IMR-90 (cell line): ENCODE results near the gene RFTN1. TPM values are rescaled to one million over a fixed set of nuclear protein-coding genes. Genes with fewer than 3 reads are reported as not detected.

ENCODE experiments used
- ATAC-seq: fragments of 200-7000 bp; cut with Tn5 transposase; 2 replicates; pipeline ENCODE4 v1.9.1; 2020; ENCODE audit warnings: low read depth, mild to moderate bottlenecking, moderate library complexity
- BruUV-seq: library from RNA; stranded (reverse); fragments of 400-500 nt; replicated peaks from 2 replicates; lab custom pipeline; 2021; lab: Mats Ljungman, UMichigan
- CTCF ChIA-PET: fragments of 300-600 bp; formaldehyde crosslinking; extraction: SDS; loops from one replicate; lab custom pipeline; 2021; ENCODE audit warnings: antibody characterized with exemption; lab: Yijun Ruan, JAX
- POLR2A ChIA-PET: fragments of 300-600 bp; sonication (Branson Sonifier 250); formaldehyde crosslinking; loops from one replicate; lab custom pipeline; 2022; ENCODE audit warnings: antibody characterized with exemption; ENCODE audit not compliant: unreplicated experiment; lab: Charles Lee
- DNase-seq: peaks from one replicate; pipeline ENCODE4 v3.0.0; 2013
- H2AFZ ChIP-seq: replicated peaks from 2 replicates; pipeline ENCODE3; 2013; ENCODE audit warnings: low read length, mild to moderate bottlenecking; ENCODE audit not compliant: poor library complexity
- H2AK5ac ChIP-seq: 2 replicates; pipeline ENCODE4 v1.6.1; 2013; ENCODE audit warnings: low read depth, low read length, inconsistent platforms
- H2AK9ac ChIP-seq: replicated peaks from 2 replicates; pipeline ENCODE3; 2013; ENCODE audit warnings: mild to moderate bottlenecking, low read depth, low read length, moderate library complexity; ENCODE audit not compliant: poor library complexity
- H2BK120ac ChIP-seq: 2 replicates; pipeline ENCODE4 v1.6.1; 2013; ENCODE audit warnings: low read depth, low read length, inconsistent platforms
- H2BK15ac ChIP-seq: 3 replicates; pipeline ENCODE4 v1.6.1; 2013; ENCODE audit warnings: low read depth, low read length, inconsistent platforms
- H2BK20ac ChIP-seq: 2 replicates; pipeline ENCODE4 v1.6.1; 2013; ENCODE audit warnings: low read depth, mild to moderate bottlenecking, inconsistent platforms, low read length, moderate library complexity
- H2BK5ac ChIP-seq: 2 replicates; pipeline ENCODE4 v1.6.1; 2013; ENCODE audit warnings: mild to moderate bottlenecking, low read depth, low read length, inconsistent platforms; ENCODE audit not compliant: poor library complexity, severe bottlenecking
- H3K14ac ChIP-seq: replicated peaks from 2 replicates; pipeline ENCODE4 v1.6.1; 2013; ENCODE audit warnings: low read depth, low read length, inconsistent platforms
- H3K18ac ChIP-seq: 2 replicates; pipeline ENCODE4 v1.6.1; 2013; ENCODE audit warnings: low read depth, low read length, control low read depth
- H3K23ac ChIP-seq: 2 replicates; pipeline ENCODE4 v1.6.1; 2013; ENCODE audit warnings: low read depth, low read length, inconsistent platforms
- H3K27ac ChIP-seq: 2 replicates; pipeline ENCODE4 v1.5.1; 2013; ENCODE audit warnings: mild to moderate bottlenecking, control low read depth, low read length; ENCODE audit not compliant: insufficient read depth
- H3K27me3 ChIP-seq: 2 replicates; pipeline ENCODE4 v1.6.1; 2013; ENCODE audit warnings: low read length; ENCODE audit not compliant: control insufficient read depth, insufficient read depth
- H3K36me3 ChIP-seq: 2 replicates; pipeline ENCODE4 v1.6.1; 2013; ENCODE audit warnings: low read length, mixed read lengths; ENCODE audit not compliant: control insufficient read depth, insufficient read depth
- H3K4ac ChIP-seq: 2 replicates; pipeline ENCODE4 v1.6.1; 2013; ENCODE audit warnings: low read depth, low read length, inconsistent platforms
- H3K4me1 ChIP-seq: 2 replicates; pipeline ENCODE4 v1.6.1; 2013; ENCODE audit warnings: low read length, mixed read lengths; ENCODE audit not compliant: control insufficient read depth, insufficient read depth
- H3K4me2 ChIP-seq: 2 replicates; pipeline ENCODE4 v1.6.1; 2013; ENCODE audit warnings: low read depth, mild to moderate bottlenecking, control low read depth, low read length, moderate library complexity
- H3K4me3 ChIP-seq: 2 replicates; pipeline ENCODE4 v1.5.1; 2013; ENCODE audit warnings: low read depth, mild to moderate bottlenecking, control low read depth, low read length, moderate library complexity; ENCODE audit not compliant: insufficient read depth
- H3K56ac ChIP-seq: 2 replicates; pipeline ENCODE4 v1.6.1; 2013; ENCODE audit warnings: low read length, inconsistent platforms; ENCODE audit not compliant: insufficient read depth; ENCODE audit errors: extremely low read depth
- H3K79me1 ChIP-seq, 2 experiments: 2 replicates each; pipeline ENCODE4 v1.6.1; 2013; ENCODE audit warnings: low read length in 2 of 2, inconsistent platforms in 1 of 2, low read depth in 1 of 2
- H3K9ac ChIP-seq: 2 replicates; pipeline ENCODE4 v1.6.1; 2013; ENCODE audit warnings: low read depth, low read length, control low read depth
- H3K9me1 ChIP-seq: 2 replicates; pipeline ENCODE4 v1.6.1; 2013; ENCODE audit warnings: low read length, inconsistent platforms; ENCODE audit not compliant: insufficient read depth
- H3K9me3 ChIP-seq: 2 replicates; pipeline ENCODE4 v1.6.1; 2013; ENCODE audit warnings: low read length; ENCODE audit not compliant: control insufficient read depth, insufficient read depth
- H4K20me1 ChIP-seq: 2 replicates; pipeline ENCODE4 v1.6.1; 2013; ENCODE audit warnings: low read length, inconsistent platforms; ENCODE audit not compliant: insufficient read depth
- H4K5ac ChIP-seq: 2 replicates; pipeline ENCODE4 v1.6.1; 2013; ENCODE audit warnings: mild to moderate bottlenecking, low read depth, low read length, control low read depth
- H4K8ac ChIP-seq, 2 experiments: 2 replicates each; pipeline ENCODE4 v1.6.1; 2013; ENCODE audit warnings: low read depth in 2 of 2, low read length in 2 of 2, control low read depth in 1 of 2, inconsistent platforms in 1 of 2
- H4K91ac ChIP-seq: 2 replicates; pipeline ENCODE4 v1.6.1; 2013; ENCODE audit warnings: low read depth, low read length, inconsistent platforms; ENCODE audit not compliant: insufficient read depth
- BHLHE40 ChIP-seq: fragments of 150-350 bp; IDR thresholded peaks from 2 replicates; pipeline ENCODE4 v1.6.1; 2016; ENCODE audit warnings: mild to moderate bottlenecking, low read depth, low read length
- CEBPB ChIP-seq: IDR thresholded peaks from 2 replicates; pipeline ENCODE4 v1.6.1; 2012; ENCODE audit warnings: low read depth, low read length, improper control_type of control experiment
- CHD1 ChIP-seq: IDR thresholded peaks from 2 replicates; pipeline ENCODE4 v1.6.1; 2012; ENCODE audit warnings: low read depth, low read length, improper control_type of control experiment
- CTCF ChIP-seq: conservative IDR thresholded peaks from 2 replicates; pipeline ENCODE4 v1.5.1; 2012; ENCODE audit warnings: mild to moderate bottlenecking, low read depth, low read length, improper control_type of control experiment
- ELK1 ChIP-seq: fragments of 150-350 bp; IDR thresholded peaks from 2 replicates; pipeline ENCODE4 v1.6.1; 2016; ENCODE audit warnings: low read depth, mild to moderate bottlenecking, low read length, moderate library complexity, borderline replicate concordance
- FOS ChIP-seq: fragments of 150-350 bp; IDR thresholded peaks from 2 replicates; pipeline ENCODE4 v1.6.1; 2016; ENCODE audit warnings: low read depth, low read length
- MAFK ChIP-seq: IDR thresholded peaks from 2 replicates; pipeline ENCODE4 v1.6.1; 2012; ENCODE audit warnings: low read depth, low read length, improper control_type of control experiment
- MAZ ChIP-seq: IDR thresholded peaks from 2 replicates; pipeline ENCODE4 v1.6.1; 2012; ENCODE audit warnings: low read depth, mild to moderate bottlenecking, low read length, improper control_type of control experiment, moderate library complexity, borderline replicate concordance
- MXI1 ChIP-seq: IDR thresholded peaks from 2 replicates; pipeline ENCODE4 v1.6.1; 2012; ENCODE audit warnings: low read depth, mild to moderate bottlenecking, low read length, moderate library complexity, borderline replicate concordance
- NFE2L2 ChIP-seq: fragments of 150-350 bp; IDR thresholded peaks from 2 replicates; pipeline ENCODE4 v1.6.1; 2016; ENCODE audit warnings: low read depth, mild to moderate bottlenecking, low read length
- POLR2A ChIP-seq: IDR thresholded peaks from 2 replicates; pipeline ENCODE4 v1.6.1; 2012; ENCODE audit warnings: mild to moderate bottlenecking, low read depth, low read length
- RAD21 ChIP-seq: IDR thresholded peaks from 2 replicates; pipeline ENCODE4 v1.6.1; 2012; ENCODE audit warnings: low read length, improper control_type of control experiment
- RCOR1 ChIP-seq: IDR thresholded peaks from 2 replicates; pipeline ENCODE4 v1.6.1; 2012; ENCODE audit warnings: mild to moderate bottlenecking, low read length, improper control_type of control experiment; ENCODE audit not compliant: insufficient replicate concordance
- RFX5 ChIP-seq: IDR thresholded peaks from 2 replicates; pipeline ENCODE4 v1.8.0; 2012; ENCODE audit warnings: low read depth, mild to moderate bottlenecking, low read length, moderate library complexity
- SMC3 ChIP-seq: fragments of 150-350 bp; IDR thresholded peaks from 2 replicates; pipeline ENCODE4 v1.6.1; 2016; ENCODE audit warnings: low read depth, mild to moderate bottlenecking, antibody characterized with exemption, low read length, moderate library complexity
- USF2 ChIP-seq: fragments of 150-350 bp; IDR thresholded peaks from 2 replicates; pipeline ENCODE4 v1.6.1; 2017; ENCODE audit warnings: mild to moderate bottlenecking, antibody characterized with exemption, low read length, low read depth
- WGBS, 2 experiments: methylation state at CpG; one replicate each; pipeline versions ENCODE4 v1.1.5 to v1.1.7; 2013; ENCODE audit warnings: missing lambda C conversion rate in 2 of 2; ENCODE audit not compliant: insufficient read length in 1 of 2; ENCODE audit errors: extremely low coverage in 2 of 2; 5-methylcytosine and 5-hydroxymethylcytosine counted together
- dilution Hi-C: fragments of 300-500 bp; cut with HindIII; formaldehyde crosslinking; loops from one replicate; pipeline ENCODE4 v1.14.3; 2018; ENCODE audit warnings: low sequenced_read_pairs; ENCODE audit not compliant: unreplicated experiment
- in situ Hi-C: fragments of 300-500 bp; cut with MboI; formaldehyde crosslinking; loops from 3 replicates; pipeline ENCODE4 v1.14.3; 2019; ENCODE audit warnings: low sequenced_read_pairs, inconsistent platforms, mixed read lengths
- intact Hi-C: fragments of 100-400 bp; cut with micrococcal nuclease; formaldehyde crosslinking; loops from 2 replicates; pipeline ENCODE4 v1.10.0; 2022
- polyA plus RNA-seq, 3 experiments: library from polyadenylated mRNA; depleted of rRNA; stranded (reverse); fragments of >200 nt; gene quantifications; 2 replicates each; pipeline ENCODE4 v1.2.3, GENCODE V29; 2012; ENCODE audit warnings: low replicate concordance in 1 of 3
- total RNA-seq: library from RNA; depleted of rRNA; stranded (reverse); fragments of >200 nt; gene quantifications from 2 replicates; pipeline ENCODE4 v1.2.3, GENCODE V29; 2012

Gene RFTN1
- total and polyA plus RNA-seq, 2 of the 4 experiments (the other 2 are of a cell fraction): 45.0 to 52.0 TPM

GRCh38 chr3:16374935-16375245, 138.6 kb downstream of the RFTN1 start:
- 25% methylated on average over 1 of the region's 2 CpGs; no CpG with 5 or more reads in 1 of the 2 experiments for WGBS, 2 experiments

More at GRCh38 chr3:16374935-16375245, 138.6 kb downstream of the RFTN1 start:
- dilution Hi-C loops (no loop called here), in situ Hi-C loops (no loop called here), intact Hi-C loops (no loop called here)
- no TSS peak for BruUV-seq
- no peak overlapping the region for H2BK20ac ChIP-seq
- no peak overlapping the region for H3K23ac ChIP-seq
- H2AFZ ChIP-seq: no peak overlapping the region
- H3K18ac ChIP-seq: no peak overlapping the region
- H3K9ac ChIP-seq: no peak overlapping the region
- no peak overlapping the region for H4K5ac ChIP-seq
- H2BK120ac ChIP-seq: no peak overlapping the region
- H2BK15ac ChIP-seq: no peak overlapping the region
- H3K27ac ChIP-seq: no peak overlapping the region
- no peak overlapping the region for H4K8ac ChIP-seq
- H4K20me1 ChIP-seq: peaks cover 8% of the 10 kb centered on the region; the same call in 1 of the 2 replicates
- H3K79me1 ChIP-seq: peaks cover 11 to 51% of the 10 kb centered on the region in 2 experiments; a peak in 3 of 4 replicates
- no peak overlapping the region for H2AK5ac ChIP-seq
- POLR2A ChIA-PET: no interaction called here
- H3K9me1 ChIP-seq: peaks cover 26% of the 10 kb centered on the region
- H3K4me3 ChIP-seq: no peak overlapping the region
- no peak overlapping the region for H2AK9ac ChIP-seq
- CTCF ChIA-PET: no interaction called here
- H3K36me3 ChIP-seq: peaks cover 30% of the 10 kb centered on the region
- H3K4me2 ChIP-seq: no peak overlapping the region
- H3K14ac ChIP-seq: no peak overlapping the region
- peaks cover 29% of the 10 kb centered on the region for H3K4me1 ChIP-seq
- no peak overlapping the region for H4K91ac ChIP-seq
- H3K9me3 ChIP-seq: peaks cover 6% of the 10 kb centered on the region; the same call in 1 of the 2 replicates
- H3K4ac ChIP-seq: no peak overlapping the region
- no peak overlapping the region for H3K56ac ChIP-seq
- TF ChIP-seq MXI1: no peak
- TF ChIP-seq RFX5: no peak
- no peak for TF ChIP-seq CHD1
- TF ChIP-seq POLR2A: no peak
- TF ChIP-seq USF2: no peak
- no peak for TF ChIP-seq CEBPB
- TF ChIP-seq RAD21: no peak
- TF ChIP-seq MAFK: no peak
- no peak for TF ChIP-seq SMC3
- TF ChIP-seq FOS: no peak
- TF ChIP-seq BHLHE40: no peak
- TF ChIP-seq CTCF: no peak
- no peak for TF ChIP-seq RCOR1
- no peak for TF ChIP-seq NFE2L2
- no peak for TF ChIP-seq ELK1
- TF ChIP-seq MAZ: no peak
- no peak overlapping the region for H2BK5ac ChIP-seq
- no peaks in the 10 kb centered on the region for H3K27me3 ChIP-seq
- ATAC-seq (no peak), DNase-seq (no peak)
